ENCODE measurements around the gene CERCAM.

Gene CERCAM, protein sequence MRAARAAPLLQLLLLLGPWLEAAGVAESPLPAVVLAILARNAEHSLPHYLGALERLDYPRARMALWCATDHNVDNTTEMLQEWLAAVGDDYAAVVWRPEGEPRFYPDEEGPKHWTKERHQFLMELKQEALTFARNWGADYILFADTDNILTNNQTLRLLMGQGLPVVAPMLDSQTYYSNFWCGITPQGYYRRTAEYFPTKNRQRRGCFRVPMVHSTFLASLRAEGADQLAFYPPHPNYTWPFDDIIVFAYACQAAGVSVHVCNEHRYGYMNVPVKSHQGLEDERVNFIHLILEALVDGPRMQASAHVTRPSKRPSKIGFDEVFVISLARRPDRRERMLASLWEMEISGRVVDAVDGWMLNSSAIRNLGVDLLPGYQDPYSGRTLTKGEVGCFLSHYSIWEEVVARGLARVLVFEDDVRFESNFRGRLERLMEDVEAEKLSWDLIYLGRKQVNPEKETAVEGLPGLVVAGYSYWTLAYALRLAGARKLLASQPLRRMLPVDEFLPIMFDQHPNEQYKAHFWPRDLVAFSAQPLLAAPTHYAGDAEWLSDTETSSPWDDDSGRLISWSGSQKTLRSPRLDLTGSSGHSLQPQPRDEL

DNA sequence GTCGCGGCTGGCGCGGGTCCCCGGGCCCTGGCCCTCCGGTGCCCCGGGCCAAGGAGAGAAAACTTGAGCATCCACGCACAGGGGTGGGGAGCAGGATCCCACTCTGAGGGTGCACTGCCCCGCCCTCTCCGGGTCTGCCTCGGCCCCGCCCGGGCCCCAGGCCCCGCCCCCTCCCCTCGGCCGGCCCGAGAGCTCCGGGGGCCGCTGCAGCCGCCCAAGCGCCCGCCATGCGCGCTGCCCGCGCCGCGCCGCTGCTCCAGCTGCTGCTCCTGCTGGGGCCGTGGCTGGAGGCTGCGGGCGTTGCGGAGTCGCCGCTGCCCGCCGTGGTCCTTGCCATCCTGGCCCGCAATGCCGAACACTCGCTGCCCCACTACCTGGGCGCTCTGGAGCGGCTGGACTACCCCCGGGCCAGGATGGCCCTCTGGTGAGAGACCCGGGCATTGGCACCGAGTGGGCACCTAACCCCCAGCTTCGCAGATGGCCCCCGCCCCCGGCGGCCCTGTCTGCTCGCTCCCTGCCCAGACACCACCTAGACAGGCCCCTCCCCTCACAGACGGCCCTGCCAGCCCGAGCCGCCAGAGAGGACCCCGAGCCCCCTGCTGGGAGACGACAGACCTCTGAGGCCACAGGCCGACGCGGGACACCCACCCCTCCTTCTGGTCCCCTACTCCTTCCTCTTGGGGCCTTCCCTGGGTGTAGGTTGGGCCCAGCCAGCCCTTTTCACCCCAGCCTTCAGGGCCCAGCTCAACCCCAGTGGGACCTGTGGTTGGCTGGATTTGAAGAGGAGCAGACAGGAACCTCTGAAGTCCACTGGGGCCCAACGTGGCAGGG lies at the start of gene CERCAM:
TSS of gene CERCAM (plus strand) at position 207 of the 831 bp plus-strand sequence. CDS start at position 228, 21 bp downstream.
- peak; percentile 22 for DNase-seq

DNA sequence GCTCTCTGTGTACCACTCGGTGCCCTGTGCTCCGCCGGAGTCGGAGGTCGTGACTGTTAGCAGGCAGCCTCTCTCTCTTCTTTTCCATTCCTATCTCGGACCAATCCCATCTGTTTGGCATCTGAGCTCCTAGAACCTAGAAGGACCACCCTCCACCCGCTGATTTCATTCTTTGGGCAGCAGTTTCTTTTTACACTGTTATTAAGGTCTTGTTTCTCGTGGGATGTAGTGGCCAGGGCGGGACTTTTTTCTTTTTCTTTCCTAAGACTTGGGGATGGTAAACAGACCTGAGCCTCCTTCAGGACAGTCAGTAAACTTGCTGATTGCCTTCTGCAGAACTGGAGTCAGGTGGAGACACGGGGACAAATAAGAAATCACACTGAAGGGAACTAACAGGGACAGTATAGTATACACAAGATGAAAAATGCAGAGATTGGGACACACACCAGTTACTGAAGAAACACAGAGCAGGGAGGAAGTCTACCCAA lies 49.0 kb upstream of the CERCAM start:
- no peak for DNase-seq

DNA sequence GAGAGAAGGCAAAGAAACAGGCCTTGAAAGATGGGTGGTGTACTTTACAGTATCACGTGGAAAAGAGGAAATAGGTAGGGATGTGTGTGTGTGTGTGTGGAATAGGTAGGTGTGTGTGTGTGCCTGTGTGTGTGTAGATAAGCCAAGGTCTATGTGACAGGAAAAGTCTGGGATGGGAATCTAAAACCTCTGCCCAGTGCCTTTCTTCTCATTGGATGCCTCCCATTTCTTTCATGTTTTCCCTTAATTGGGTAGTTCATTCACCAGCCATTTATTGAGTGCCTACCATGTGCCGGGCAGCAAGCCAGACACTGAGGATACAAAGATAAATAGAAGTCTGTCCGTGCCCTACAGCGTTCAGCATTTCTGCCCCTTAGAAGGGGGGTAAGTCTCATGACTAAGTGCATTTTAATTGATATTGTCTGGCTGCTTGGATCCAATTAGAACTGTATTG lies 48.4 kb upstream of the CERCAM start:
- DNase-seq: no peak

DNA sequence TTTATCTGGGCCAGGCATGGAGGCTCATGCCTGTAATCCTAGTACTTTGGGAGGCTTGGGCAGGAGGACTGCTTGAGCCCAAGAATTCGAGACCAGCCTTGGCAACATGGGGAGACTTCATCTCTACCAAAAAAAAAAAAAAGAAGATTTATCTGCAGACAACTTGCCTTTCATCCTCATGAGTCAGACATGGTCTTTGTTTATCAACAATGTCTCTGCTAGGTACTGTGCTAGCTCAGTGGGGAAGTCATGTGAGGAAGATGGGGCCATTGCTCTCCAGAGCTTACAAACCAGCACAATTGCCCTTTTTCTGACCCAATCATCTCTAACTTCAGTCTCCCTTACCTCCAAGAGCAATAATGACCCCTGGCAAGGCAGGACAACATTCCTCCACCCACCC lies 47.9 kb upstream of the CERCAM start:
- no peak for DNase-seq

DNA sequence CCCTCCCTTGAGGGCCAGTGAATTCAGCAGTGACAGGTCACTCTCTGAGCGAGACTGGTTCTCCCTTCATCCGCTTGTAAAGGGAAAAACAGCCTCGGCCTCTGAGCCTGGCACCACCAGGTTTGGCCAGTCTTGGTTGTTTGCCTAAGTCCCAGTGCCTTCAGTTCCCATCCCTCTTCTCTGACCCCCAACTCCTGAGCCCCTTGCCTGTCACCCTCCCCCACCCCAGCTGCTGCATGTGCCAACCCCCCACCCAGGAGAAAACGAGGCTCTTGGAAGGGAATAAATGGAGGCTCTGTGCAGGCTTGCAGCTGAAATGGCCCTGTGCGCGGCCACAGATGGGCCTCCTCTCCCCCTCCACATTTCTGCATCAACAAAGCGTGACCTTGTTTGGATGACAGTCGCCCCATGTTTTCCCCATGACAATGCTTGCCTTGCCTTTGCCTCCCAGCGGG lies 46.4 kb upstream of the CERCAM start:
- DNase-seq: no peak

DNA sequence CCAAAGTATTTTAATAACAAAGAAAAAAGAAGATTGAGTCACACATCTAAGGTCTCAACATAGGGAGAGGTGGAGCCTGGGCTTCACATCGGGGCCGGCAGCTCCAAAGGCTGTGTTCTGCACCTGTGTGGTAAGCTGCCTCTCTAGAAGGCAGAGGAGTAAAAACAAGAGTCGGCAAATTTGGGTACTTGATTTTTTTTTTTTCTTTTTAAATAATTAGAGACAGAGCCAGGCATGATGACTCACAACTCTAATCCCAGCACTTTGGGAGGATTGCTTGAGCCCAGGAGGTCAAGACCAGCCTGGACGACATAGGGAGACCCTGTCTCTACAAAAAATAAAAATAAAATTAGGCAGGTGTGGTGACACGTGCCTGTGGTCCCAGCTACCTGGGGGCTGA lies 44.8 kb upstream of the CERCAM start:
- no peak for DNase-seq

DNA sequence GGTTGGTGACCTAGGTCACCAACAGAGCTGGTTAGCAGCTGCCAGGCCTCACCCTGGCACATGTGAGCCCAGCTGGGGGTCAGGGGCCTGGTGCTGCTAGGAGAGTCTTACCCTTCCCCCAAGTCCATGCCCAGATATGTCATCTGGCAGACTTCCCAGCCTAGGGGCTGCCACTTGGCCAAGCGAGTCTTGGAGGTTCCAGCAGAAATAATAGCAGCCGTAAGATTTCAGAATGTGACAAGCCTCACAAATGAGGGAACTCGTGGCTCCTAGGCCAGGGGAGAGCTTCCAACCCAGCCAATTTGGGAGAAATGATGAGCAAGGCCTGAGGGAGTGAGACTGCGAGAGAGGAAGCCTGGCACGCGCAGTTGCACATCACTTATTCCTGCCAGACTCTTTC lies 38.4 kb upstream of the CERCAM start:
- peak; percentile 21 for DNase-seq

DNA sequence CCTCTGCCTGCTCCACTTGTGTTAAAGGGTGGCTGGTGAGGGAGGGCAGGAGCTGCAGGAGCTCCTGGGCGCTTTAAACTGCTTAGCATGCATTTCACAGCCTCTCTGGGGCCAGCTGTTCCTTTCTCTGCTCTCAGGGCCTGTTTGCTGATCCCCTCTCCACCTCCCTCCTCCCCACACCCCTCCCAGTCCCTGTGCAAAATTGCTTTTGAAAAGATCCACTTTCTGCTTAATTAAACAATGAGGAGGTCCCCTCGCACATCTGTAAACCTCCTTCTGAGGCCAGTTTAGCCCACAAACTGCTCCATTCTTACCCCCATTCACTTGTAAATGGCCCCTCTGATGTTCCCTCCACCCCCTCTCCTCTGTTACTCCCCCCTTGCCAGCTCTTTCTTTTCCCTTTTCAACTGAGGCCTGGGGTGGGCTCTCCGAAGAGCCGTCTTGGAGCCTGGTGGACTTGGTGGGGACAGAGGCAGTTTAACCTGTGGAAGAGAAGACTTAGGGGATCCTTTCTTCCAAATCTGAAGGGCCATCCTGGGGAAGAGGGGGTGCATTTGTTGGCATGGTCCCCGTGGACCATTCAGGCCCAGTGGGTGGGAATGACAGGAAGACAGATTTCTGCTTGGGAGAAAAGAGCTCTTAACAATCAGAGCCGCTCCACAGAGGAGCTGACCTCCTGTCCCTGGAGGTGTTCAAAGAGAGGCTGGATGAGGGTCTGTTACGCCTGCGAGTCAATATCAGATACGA lies 37.5 kb upstream of the CERCAM start:
- DNase-seq: peak; percentile 72

DNA sequence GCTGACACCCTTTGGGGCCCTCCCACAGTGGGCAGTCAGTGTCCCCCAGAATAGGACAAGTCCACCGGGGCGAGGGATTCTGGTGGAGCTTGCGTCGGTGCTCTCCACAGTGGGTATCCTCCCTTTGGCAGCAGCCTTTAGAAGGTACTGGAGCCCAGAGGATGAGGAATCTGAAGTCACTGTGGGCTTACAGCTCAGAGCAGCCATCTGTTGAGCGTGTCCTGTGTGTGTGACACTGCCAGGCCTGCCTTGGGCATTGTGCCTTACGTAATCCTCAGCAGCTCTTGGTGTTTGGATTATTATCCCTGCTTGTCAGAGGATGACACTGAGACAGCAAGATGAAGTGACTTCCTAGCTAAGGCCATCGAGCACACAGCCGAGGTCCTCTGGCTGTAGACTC lies 36.9 kb upstream of the CERCAM start:
- DNase-seq: peak; percentile 35

DNA sequence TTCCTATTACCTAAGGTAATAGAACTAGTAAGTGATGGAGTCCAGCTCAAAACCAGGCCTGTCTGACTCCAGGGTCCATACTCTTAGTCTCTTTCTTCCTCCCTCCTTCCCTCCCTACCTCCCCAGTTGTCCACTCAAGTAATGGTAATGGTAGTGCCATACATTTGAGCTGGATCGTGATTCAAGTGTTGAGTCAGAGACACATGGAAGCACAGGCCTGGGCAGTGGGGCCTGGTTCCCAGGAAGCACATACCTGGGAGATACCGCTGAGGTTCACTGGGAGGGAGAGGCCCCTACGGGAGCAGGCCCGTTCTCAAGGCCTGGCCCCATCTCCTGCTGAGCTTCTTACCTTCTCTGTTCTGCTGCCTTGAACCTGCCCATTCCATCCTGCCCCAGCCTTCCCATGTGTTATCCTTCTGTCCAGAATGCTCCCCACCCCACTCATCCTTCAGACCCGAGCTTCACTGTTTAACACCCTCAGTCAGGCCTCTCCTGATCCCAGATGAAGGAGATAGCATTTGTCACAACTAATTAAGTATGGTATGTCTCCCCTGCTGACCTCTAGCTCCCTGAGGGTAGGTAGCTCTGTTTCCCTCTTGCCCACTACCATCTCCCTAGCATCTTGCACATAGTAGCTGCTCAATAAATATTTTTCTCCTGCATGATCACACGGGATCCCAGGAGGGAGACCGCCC lies 35.7 kb upstream of the CERCAM start:
- no peak for DNase-seq

DNA sequence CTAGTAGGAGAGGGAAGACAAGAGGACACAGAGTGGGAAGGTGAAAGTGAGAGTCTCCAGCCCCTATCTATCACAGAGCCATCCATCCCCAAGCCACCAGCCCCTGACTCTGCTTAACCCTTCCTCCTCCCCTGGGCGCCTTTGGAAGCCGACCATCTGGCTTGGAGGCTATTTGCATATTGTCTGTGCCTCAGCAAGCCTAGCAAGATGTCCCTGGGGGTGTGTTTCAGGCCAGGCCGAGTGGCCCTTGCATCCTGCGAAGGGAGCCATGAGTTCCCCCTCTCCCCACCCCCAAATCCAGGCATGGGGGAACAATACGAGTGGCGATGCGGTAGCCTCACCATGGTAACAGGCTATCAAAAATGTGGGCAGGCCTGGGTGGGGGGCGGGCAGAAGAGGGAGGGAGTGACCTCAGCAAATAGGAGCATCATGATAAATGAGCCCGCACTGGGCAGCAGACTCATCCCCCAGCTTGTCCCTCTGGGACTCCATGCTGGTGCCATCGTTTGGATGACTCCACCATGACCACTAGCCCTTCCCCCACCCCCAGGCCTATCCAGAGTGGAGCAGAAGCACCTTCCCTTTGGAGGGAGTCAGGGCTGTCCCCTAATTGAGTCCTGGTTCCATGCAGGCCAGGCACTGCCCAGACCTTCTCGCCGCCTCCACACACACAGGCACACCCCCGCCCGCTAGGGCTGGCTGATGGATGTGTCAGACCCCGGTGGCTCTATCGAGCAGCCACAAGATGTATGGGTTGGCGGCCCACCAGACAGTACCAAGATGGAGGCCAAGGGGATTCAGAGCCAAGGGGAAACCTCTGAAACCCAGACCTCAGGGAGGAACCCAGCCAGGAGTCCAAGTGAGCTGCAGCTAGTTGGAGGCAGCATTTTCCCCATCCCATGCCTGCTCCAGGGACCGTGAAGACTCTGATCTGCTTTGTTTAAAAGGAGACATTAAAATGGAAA lies 34.9 kb upstream of the CERCAM start:
- DNase-seq: no peak

DNA sequence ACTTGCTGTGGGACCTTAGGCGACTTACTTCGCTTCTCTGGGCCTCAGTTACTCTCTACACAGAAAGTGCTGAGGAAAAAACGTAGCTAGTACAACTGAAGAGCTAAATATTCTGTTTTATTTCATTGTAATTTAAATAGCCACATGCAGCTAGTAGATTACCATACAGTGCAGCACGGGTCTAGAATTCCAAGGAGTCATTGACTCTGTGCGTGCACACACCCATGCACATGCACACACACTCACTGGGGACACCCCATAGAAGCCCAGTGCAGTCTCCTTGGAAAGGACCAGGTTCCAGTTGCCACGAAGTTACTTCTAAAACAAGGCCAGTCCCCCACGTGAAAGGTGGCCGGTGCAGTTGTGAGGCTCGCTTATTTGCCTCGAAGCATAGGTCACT lies 32.5 kb upstream of the CERCAM start:
- no peak for DNase-seq

DNA sequence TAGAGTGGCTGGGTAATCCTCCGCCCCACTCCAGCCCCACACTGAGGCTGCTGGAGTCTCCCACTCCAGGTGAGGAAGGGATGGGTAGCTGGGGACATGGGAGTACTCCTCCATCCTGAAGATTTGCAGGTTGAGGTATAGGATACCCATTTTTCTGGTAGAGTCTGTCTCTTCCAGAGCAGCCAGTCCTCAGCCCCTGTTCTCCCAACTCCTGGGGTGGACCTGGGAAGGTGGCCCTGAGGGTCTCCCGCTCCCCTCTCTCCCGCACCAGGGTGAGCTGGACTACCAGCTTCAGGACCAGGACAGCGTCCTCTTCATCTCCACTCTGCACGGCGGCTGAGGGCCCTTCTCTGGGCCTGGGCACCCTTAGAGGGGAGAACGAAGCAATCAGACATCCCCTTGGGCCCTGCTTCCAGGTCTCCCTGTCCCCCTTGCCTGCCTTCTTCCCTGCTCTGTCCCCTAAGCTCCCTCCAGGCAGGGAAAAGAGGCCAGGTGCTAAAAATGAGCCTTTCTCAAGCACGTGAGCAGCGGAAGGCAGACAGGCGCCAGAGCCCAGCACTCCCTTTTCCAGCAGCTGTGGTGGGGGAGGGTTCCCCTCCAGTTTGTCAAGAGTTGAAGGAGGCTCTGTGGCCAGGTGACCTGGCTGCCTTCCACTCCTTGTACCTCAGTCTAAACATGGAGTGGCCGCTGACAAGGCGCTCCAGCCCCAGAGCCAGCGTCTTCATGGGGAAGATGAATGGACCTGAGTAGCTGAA lies 31.1 kb upstream of the CERCAM start:
- DNase-seq: peak; percentile 67

DNA sequence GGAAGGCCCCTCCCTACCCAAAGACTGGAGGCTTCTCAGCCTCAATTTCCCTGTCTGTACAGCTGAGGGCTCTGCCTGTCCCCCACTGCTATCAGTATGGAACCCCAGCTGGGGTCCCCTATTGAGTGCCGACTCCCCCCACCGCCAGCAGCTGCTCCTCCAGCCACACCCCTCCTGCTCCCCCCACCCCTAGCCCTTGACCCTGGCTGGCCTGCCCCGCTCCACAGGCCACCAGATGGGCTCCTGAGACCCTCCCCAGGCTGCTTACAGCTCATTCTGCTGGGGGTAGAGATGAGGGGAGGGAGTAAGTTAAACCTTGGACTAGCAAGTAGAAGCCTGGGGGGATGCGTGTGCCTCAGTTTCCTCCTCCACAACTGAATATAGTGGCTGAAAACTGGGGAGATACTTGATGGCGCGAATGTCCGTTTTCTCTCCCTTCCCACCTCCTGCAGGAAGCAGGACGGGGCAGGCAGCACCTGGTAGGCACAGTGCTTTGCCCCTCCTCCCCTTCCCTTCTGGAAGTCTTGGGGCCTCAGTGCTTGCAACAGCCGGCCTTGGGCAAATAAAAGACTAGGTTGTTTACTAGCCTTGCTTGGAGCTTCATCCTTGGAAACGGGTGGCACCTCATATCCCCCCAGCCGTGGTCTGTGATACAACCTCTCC lies 30.4 kb upstream of the CERCAM start:
- DNase-seq: no peak

DNA sequence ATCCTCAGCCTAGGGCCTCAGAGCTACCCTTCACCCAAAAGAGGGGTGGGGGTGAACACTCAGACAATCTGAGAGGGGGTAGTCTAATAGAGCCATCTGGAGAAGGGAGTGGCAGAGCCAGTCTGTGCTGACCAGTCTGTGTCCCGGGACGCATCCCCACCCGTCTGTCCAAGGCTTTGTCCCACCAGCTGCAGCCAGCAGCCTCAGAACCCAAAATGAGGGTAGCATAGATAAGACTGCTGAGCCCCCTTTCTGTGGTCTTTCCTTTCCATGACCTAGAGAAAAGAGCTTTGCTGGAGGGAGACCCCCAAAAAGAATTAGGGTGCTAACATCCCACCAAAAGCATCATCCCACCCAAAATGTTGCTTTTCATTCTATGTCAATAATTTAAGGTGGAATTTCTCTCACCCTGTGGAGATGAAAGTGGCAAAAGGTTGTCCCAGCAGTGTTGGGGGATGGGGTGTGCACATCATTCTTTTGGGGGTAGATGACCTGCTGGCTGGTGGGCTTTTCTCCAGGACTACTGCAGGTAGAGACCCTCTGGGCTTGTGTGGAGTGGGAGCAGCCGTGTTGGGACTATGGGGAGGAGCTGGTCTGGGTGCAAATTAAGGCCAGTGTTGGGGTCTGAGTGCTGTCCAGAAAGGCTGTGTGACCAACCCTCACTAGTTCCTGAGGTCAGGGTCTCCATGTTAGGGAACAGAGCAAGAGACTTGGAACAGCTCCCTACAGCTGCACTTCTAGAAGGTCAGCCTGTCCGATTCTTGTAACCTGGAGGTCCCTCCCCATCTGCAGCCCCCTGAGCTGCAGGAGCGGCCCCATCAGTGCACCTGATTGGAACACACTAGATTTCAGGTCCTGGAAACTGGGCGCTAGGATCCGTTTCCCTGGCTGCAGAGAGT lies 29.6 kb upstream of the CERCAM start:
- DNase-seq: no peak

DNA sequence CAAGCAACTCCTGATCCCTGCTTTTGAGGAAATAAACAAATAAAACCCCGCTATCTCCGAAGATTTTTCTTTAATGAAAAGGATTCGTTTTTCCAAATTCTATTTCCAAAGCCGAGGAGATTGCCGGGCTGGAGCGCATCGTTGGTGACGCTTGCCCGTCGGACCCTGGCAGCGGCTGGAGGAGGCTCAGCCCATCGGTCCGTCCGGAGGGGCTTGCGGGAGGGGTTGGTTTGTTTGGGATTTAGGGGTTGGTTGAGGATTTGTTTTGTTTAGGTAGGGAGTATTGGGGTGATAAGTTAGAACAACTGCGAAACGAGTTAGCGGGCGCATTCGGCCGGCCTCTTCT lies 28.7 kb upstream of the CERCAM start:
- DNase-seq: no peak

DNA sequence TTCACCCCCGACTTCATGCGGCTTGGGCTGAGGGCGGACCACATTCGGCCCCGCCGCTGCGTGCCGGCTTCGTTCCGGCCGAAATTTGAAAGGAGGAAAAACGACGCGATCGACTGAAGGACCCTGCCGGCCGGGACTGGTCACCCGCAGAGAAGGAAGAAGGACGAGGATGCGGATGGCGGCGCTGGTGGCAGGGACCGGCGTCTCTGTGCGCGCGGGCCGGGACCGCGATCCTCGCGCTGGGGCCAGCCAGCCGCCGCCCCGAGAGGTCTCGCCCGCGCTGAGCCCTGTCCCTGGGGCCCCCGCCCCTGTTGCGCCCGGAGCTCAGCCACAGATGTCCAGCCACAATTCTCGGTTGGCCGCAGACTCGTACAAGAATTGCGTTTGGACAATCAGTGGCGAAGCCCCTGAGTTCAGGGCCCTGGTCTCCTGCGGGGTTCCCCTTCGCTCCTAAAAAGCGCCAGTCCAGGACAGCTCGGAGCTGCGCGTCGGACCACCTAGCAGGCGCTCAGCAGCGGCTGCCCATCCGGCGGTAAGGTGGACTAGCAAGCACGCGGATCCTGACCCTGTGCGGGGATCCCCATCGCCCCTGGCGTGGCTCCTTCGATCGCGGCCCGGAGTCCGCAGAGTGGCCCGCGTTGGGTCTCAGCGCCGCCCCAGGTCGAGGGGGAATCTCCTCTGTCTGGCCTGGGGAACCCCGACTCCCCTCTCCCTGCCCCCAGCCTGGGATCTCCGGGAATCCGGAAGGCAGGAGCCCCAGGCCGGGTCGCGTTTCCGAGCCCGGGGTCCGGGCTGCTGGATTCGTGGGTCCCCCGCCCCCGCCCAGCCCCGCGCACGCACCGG lies 28.1 kb upstream of the CERCAM start:
- no peak for DNase-seq
